Trophoblast cell (in vitro differentiated cells and primary cell): ENCODE measurements around the gene MDM1.

Source experiments
- DNase-seq, 2 donors: peaks; one replicate each; pipeline ENCODE4 v3.0.0-alpha.2; 2016
- H2AFZ ChIP-seq: 2 replicates; pipeline ENCODE4 v1.6.1; 2013; ENCODE audit warnings: low read length, moderate library complexity, mild to moderate bottlenecking; ENCODE audit not compliant: insufficient read depth, poor library complexity
- H2AK5ac ChIP-seq: 2 replicates; pipeline ENCODE4 v1.6.1; 2013; ENCODE audit warnings: mild to moderate bottlenecking, low read length
- H2BK120ac ChIP-seq: 2 replicates; pipeline ENCODE4 v1.6.1; 2013; ENCODE audit warnings: low read length, mild to moderate bottlenecking, moderate library complexity; ENCODE audit not compliant: insufficient read depth, poor library complexity
- H2BK12ac ChIP-seq: 2 replicates; pipeline ENCODE4 v1.6.1; 2013; ENCODE audit warnings: mild to moderate bottlenecking, low read length, moderate library complexity
- H2BK5ac ChIP-seq: 2 replicates; pipeline ENCODE4 v1.6.1; 2013; ENCODE audit warnings: low read length, low read depth, moderate library complexity, mild to moderate bottlenecking; ENCODE audit not compliant: poor library complexity
- H3K14ac ChIP-seq: 2 replicates; pipeline ENCODE4 v1.6.1; 2013; ENCODE audit warnings: mild to moderate bottlenecking, low read length
- H3K18ac ChIP-seq: 2 replicates; pipeline ENCODE4 v1.6.1; 2013; ENCODE audit warnings: mild to moderate bottlenecking, low read length
- H3K23ac ChIP-seq: 2 replicates; pipeline ENCODE4 v1.6.1; 2013; ENCODE audit warnings: low read length
- H3K27ac ChIP-seq: 2 replicates; pipeline ENCODE4 v1.5.1; 2013; ENCODE audit warnings: low read depth, mild to moderate bottlenecking, inconsistent platforms, low read length, moderate library complexity
- H3K27me3 ChIP-seq: 2 replicates; pipeline ENCODE4 v1.6.1; 2013; ENCODE audit warnings: inconsistent platforms, mild to moderate bottlenecking, low read length, moderate library complexity; ENCODE audit not compliant: insufficient read depth
- H3K36me3 ChIP-seq, 2 experiments: 1 replicate in 1 of 2; 2 replicates in 1 of 2; pipeline ENCODE4 v1.6.1; 2013; ENCODE audit warnings: low read length in 2 of 2, mild to moderate bottlenecking in 2 of 2, moderate library complexity in 1 of 2; ENCODE audit not compliant: insufficient read depth in 2 of 2, control insufficient read depth in 1 of 2
- H3K4ac ChIP-seq: 2 replicates; pipeline ENCODE4 v1.6.1; 2013; ENCODE audit warnings: low read depth, mild to moderate bottlenecking, low read length, moderate library complexity
- H3K4me1 ChIP-seq, 2 experiments: 1 replicate in 1 of 2; 2 replicates in 1 of 2; pipeline ENCODE4 v1.6.1; 2013; ENCODE audit warnings: low read length in 2 of 2, mild to moderate bottlenecking in 2 of 2, moderate library complexity in 1 of 2; ENCODE audit not compliant: insufficient read depth in 2 of 2, control insufficient read depth in 1 of 2
- H3K4me2 ChIP-seq: 2 replicates; pipeline ENCODE4 v1.6.1; 2013; ENCODE audit warnings: inconsistent platforms, mild to moderate bottlenecking, low read length, moderate library complexity
- H3K4me3 ChIP-seq: 2 replicates; pipeline ENCODE4 v1.5.1; 2013; ENCODE audit warnings: mild to moderate bottlenecking, low read depth, low read length, inconsistent platforms
- H3K79me1 ChIP-seq: one replicate; pipeline ENCODE4 v1.6.1; 2013; ENCODE audit warnings: low read length
- H3K79me2 ChIP-seq: 2 replicates; pipeline ENCODE4 v1.6.1; 2013; ENCODE audit warnings: low read length, mild to moderate bottlenecking; ENCODE audit not compliant: control insufficient read depth, insufficient read depth, poor library complexity
- H3K9ac ChIP-seq: 2 replicates; pipeline ENCODE4 v1.6.1; 2013; ENCODE audit warnings: mild to moderate bottlenecking, low read length
- H3K9me3 ChIP-seq: 2 replicates; pipeline ENCODE4 v1.6.1; 2013; ENCODE audit warnings: low read depth, mild to moderate bottlenecking, control low read depth, inconsistent platforms, low read length; ENCODE audit not compliant: insufficient read depth
- H4K12ac ChIP-seq: 2 replicates; pipeline ENCODE4 v1.6.1; 2013; ENCODE audit warnings: low read depth, mild to moderate bottlenecking, low read length, moderate library complexity
- H4K8ac ChIP-seq: 2 replicates; pipeline ENCODE4 v1.6.1; 2013; ENCODE audit warnings: low read depth, mild to moderate bottlenecking, low read length, moderate library complexity
- H4K91ac ChIP-seq: one replicate; pipeline ENCODE4 v1.6.1; 2013; ENCODE audit warnings: low read depth, mild to moderate bottlenecking, low read length, moderate library complexity
- WGBS: extraction: QIAGEN DNeasy Blood & Tissue Kit; methylation state at CpG from one replicate; pipeline ENCODE4 v1.1.7; 2013; ENCODE audit warnings: missing lambda C conversion rate; ENCODE audit not compliant: insufficient read length, insufficient coverage; ENCODE audit errors: extremely low coverage; 5-methylcytosine and 5-hydroxymethylcytosine counted together

MDM1 gene

DNA sequence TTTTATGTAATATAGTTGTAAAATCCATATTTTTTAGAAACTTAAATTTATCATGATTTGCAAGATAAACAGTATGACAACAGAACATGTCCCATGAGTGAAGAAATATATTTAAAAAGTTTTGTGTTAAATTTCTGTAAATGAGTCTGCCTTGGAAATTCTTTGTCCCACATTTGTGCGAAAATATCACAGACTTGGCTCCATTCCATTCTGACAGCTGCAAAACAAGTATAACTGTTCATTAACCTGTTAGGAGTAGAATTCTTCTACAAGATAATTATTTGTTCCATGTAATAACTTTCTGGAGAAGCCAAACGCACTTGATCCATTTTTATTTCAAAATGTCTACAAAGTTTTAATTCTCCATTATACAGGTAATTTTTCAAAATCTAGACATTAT lies 37.9 kb downstream of the MDM1 start:
- H3K4ac ChIP-seq: no peak overlapping the region
- H3K9me3 ChIP-seq: no peaks in the 10 kb centered on the region
- no peak overlapping the region for H4K12ac ChIP-seq
- no peaks in the 10 kb centered on the region for H3K36me3 ChIP-seq
- no peaks in the 10 kb centered on the region for H3K4me1 ChIP-seq
- no peak overlapping the region for H3K4me3 ChIP-seq
- no CpG with 5 or more reads among the region's 2 CpGs for WGBS
- no peak overlapping the region for H2BK12ac ChIP-seq
- H3K18ac ChIP-seq: no peak overlapping the region
- no peak overlapping the region for H3K14ac ChIP-seq
- no peak overlapping the region for H2AFZ ChIP-seq
- H2BK120ac ChIP-seq: no peak overlapping the region
- no peak overlapping the region for H2AK5ac ChIP-seq
- H4K8ac ChIP-seq: no peak overlapping the region
- H3K4me2 ChIP-seq: no peak overlapping the region
- H3K27ac ChIP-seq: no peak overlapping the region
- no peak overlapping the region for H4K91ac ChIP-seq
- H3K23ac ChIP-seq: no peak overlapping the region
- H3K79me2 ChIP-seq: no peaks in the 10 kb centered on the region
- no peak overlapping the region for H2BK5ac ChIP-seq
- DNase-seq: no peak
- no peaks in the 10 kb centered on the region for H3K27me3 ChIP-seq
- H3K9ac ChIP-seq: no peak overlapping the region
- H3K79me1 ChIP-seq: no peaks in the 10 kb centered on the region

DNA sequence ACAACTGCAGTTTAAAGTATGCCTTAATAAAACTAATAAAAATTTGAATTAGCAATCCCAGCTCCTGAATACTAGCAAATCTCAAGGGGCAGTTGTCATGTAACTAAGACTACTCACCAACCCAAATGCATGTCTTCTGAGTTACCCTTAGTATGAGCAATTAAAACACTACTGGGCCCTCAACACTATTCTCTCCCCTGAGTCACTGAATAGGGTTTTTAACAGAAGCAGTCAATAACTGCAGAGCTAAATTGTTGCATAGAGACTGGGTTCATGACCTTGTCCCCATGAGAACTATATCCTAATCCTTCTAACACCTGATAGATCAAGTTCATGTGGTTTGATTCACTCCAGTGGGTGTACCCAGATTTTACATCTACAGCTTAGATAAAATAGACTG lies 38.8 kb downstream of the MDM1 start:
- Histone ChIP-seq H3K4me3 (no peak overlapping the region), H2AK5ac (no peak overlapping the region), H3K4me2 (no peak overlapping the region), H3K27ac (no peak overlapping the region), H3K4me1 (no peaks in the 10 kb centered on the region), H2BK5ac (no peak overlapping the region), H3K79me1 (no peaks in the 10 kb centered on the region), H3K36me3 (no peaks in the 10 kb centered on the region), H2BK120ac (no peak overlapping the region), H4K8ac (no peak overlapping the region), H3K9me3 (no peaks in the 10 kb centered on the region), H3K4ac (no peak overlapping the region), H2BK12ac (no peak overlapping the region), H3K23ac (no peak overlapping the region), H3K18ac (no peak overlapping the region), H3K27me3 (no peaks in the 10 kb centered on the region), H3K9ac (no peak overlapping the region), H3K14ac (no peak overlapping the region), H3K79me2 (no peaks in the 10 kb centered on the region), H2AFZ (no peak overlapping the region), H4K91ac (no peak overlapping the region), H4K12ac (no peak overlapping the region)
- no peak for DNase-seq

DNA sequence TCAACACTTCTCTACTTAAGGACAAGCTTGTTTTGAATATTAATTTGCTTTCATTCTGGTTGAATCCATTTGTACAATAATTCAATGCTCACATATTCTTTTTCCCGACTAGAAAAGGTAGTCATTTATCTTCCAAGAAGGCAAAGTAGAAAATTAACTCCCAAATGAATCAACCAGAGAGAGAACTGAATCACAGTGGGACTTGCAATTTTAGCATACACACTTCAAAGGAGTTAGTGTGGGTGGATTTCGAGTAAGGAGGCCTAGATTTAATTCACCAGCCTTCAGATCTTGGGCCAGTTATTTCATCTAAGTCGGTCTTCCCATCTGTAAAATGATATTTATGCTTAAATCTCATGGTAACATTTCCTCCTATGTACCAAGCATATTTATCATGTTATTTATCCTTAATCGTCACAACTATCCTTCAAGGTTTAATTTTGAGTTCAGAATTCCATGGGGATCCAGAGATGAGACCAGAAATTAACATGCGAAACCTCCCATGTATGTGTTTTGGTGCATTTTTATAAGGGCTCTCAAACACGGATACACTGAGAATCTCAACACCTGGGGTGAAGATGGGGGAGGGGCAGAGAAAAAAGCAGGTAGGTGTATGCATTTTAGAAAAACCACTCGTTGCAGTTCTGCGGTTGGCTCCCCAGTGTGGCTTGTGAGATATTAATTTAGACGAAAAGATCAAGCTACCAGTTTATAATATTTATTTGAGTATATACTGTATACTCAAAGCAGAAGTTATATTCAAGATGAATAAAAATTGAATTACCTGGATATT lies 39.8 kb downstream of the MDM1 start:
- H2BK120ac ChIP-seq: no peak overlapping the region
- H3K27me3 ChIP-seq: no peaks in the 10 kb centered on the region
- no peak overlapping the region for H3K4me3 ChIP-seq
- no peak overlapping the region for H3K9ac ChIP-seq
- no peaks in the 10 kb centered on the region for H3K79me1 ChIP-seq
- H3K4ac ChIP-seq: no peak overlapping the region
- H3K4me2 ChIP-seq: no peak overlapping the region
- no peak overlapping the region for H2AK5ac ChIP-seq
- H3K14ac ChIP-seq: no peak overlapping the region
- no peak overlapping the region for H4K8ac ChIP-seq
- no peak overlapping the region for H4K91ac ChIP-seq
- DNase-seq: no peak
- H2AFZ ChIP-seq: no peak overlapping the region
- no peak overlapping the region for H2BK5ac ChIP-seq
- no peak overlapping the region for H3K18ac ChIP-seq
- no peak overlapping the region for H3K27ac ChIP-seq
- H3K9me3 ChIP-seq: no peaks in the 10 kb centered on the region
- no peaks in the 10 kb centered on the region for H3K79me2 ChIP-seq
- H3K36me3 ChIP-seq: no peaks in the 10 kb centered on the region
- WGBS: no CpG with 5 or more reads among the region's 9 CpGs
- no peak overlapping the region for H4K12ac ChIP-seq
- no peak overlapping the region for H3K23ac ChIP-seq
- no peaks in the 10 kb centered on the region for H3K4me1 ChIP-seq
- H2BK12ac ChIP-seq: no peak overlapping the region

DNA sequence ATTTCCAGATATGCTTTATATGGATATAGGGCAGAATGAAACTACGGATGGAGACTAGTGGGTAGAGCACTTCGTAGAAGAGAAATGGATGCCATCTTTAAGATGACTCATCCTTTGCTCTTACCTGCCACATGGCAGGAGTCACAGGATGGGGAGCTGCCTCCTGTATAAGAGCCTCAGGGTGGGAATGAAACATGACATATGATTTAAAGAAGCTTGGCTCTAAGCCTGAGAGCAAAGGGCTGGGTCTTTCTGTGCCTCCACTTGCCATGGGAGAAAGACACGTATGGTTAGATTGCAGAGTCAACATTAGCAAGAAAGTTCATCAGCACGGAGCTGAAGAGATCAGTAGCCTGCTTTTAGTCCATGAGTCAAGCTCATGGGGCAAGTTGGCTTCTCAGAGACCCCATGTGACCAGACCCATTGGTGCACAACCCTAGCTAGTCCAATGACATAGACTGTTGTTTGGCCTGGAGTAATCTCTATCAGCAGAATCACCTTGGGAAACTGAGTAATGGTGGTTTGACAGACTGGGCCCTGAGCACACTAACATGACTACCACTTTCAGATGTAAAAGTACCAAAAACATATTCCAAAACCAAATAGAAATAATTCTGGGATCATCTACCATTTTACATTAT lies 40.6 kb downstream of the MDM1 start:
- Histone ChIP-seq H4K91ac (no peak overlapping the region), H3K36me3 (no peaks in the 10 kb centered on the region)

More for the DNA sequence above, 40.6 kb downstream of the MDM1 start:
- Histone ChIP-seq H4K12ac (no peak overlapping the region), H2BK12ac (no peak overlapping the region), H4K8ac (no peak overlapping the region), H2BK120ac (no peak overlapping the region), H3K9me3 (no peaks in the 10 kb centered on the region), H3K4me3 (no peak overlapping the region), H3K27ac (no peak overlapping the region), H3K9ac (no peak overlapping the region), H3K79me1 (no peaks in the 10 kb centered on the region), H3K23ac (no peak overlapping the region), H2BK5ac (no peak overlapping the region), H3K27me3 (no peaks in the 10 kb centered on the region), H3K14ac (no peak overlapping the region), H2AK5ac (no peak overlapping the region), H3K4me1 (no peaks in the 10 kb centered on the region), H3K4ac (no peak overlapping the region), H3K4me2 (no peak overlapping the region), H3K79me2 (no peaks in the 10 kb centered on the region), H2AFZ (no peak overlapping the region), H3K18ac (no peak overlapping the region)
- DNase-seq: no peak
- no CpG with 5 or more reads among the region's 4 CpGs for WGBS
